CD4-positive, alpha-beta T cell (primary cell): ENCODE results near the gene CDK16. TPM values are rescaled to one million over a fixed set of nuclear protein-coding genes. Genes with fewer than 3 reads are reported as not detected.

Source experiments
- ATAC-seq: fragments of 200-7000 bp; cut with Tn5 transposase; one replicate; pipeline ENCODE4 v1.10.0; 2022; ENCODE audit warnings: mild to moderate bottlenecking; ENCODE audit not compliant: poor library complexity
- CTCF ChIA-PET: fragments of 350-600 bp; sonication (Branson Sonifier 250); formaldehyde crosslinking; loops from one replicate; lab custom pipeline; 2021; ENCODE audit warnings: antibody characterized with exemption, inconsistent platforms; lab: Charles Lee
- POLR2A ChIA-PET: fragments of 350-600 bp; sonication (Branson Sonifier 250); formaldehyde crosslinking; loops from one replicate; lab custom pipeline; 2021; ENCODE audit warnings: antibody characterized with exemption, inconsistent platforms; lab: Charles Lee
- DNase-seq, 14 experiments: peaks; one replicate each; pipeline ENCODE4 v3.0.0-alpha.2; 2013 to 2020; ENCODE audit warnings: mixed read lengths in 2 of 14
- H3K27ac ChIP-seq, 2 donors: one replicate each; pipeline versions ENCODE4 v1.5.1 to v1.7.0; 2013; ENCODE audit warnings: low read length in 2 of 2, low read depth in 1 of 2, mild to moderate bottlenecking in 1 of 2
- H3K27me3 ChIP-seq, 2 experiments: 1 replicate in 1 of 2; 2 replicates in 1 of 2; pipeline versions ENCODE4 v1.6.1 to v1.7.0; 2013; ENCODE audit warnings: low read length in 2 of 2, control low read depth in 1 of 2, mild to moderate bottlenecking in 1 of 2, moderate library complexity in 1 of 2; ENCODE audit not compliant: insufficient read depth in 2 of 2, control insufficient read depth in 1 of 2
- H3K36me3 ChIP-seq: one replicate; pipeline ENCODE4 v1.6.1; 2013; ENCODE audit warnings: low read length, control low read depth; ENCODE audit not compliant: insufficient read depth
- H3K4me1 ChIP-seq: one replicate; pipeline ENCODE4 v1.6.1; 2013; ENCODE audit warnings: low read length, control low read depth; ENCODE audit not compliant: insufficient read depth
- H3K4me3 ChIP-seq: one replicate; pipeline ENCODE4 v1.5.1; 2013; ENCODE audit warnings: mild to moderate bottlenecking, low read length, moderate library complexity
- H3K9me3 ChIP-seq, 2 experiments: 1 replicate in 1 of 2; 2 replicates in 1 of 2; pipeline versions ENCODE4 v1.6.1 to v1.7.0; 2013; ENCODE audit warnings: low read length in 2 of 2, mild to moderate bottlenecking in 2 of 2, control low read depth in 1 of 2, moderate library complexity in 1 of 2; ENCODE audit not compliant: control insufficient read depth in 1 of 2, insufficient read depth in 1 of 2
- H3K27ac Mint-ChIP-seq: one replicate; pipeline ENCODE4 v1.8.0; 2020; ENCODE audit warnings: mixed read lengths
- H3K27me3 Mint-ChIP-seq: one replicate; pipeline ENCODE4 v1.8.0; 2021; ENCODE audit warnings: mixed read lengths
- H3K36me3 Mint-ChIP-seq: one replicate; pipeline ENCODE4 v1.8.0; 2021; ENCODE audit warnings: low read depth, mixed read lengths
- H3K4me1 Mint-ChIP-seq: one replicate; pipeline ENCODE4 v1.8.0; 2021; ENCODE audit warnings: low read depth, mixed read lengths
- H3K4me3 Mint-ChIP-seq: one replicate; pipeline ENCODE4 v1.8.0; 2020; ENCODE audit warnings: mild to moderate bottlenecking, mixed read lengths
- H3K9me3 Mint-ChIP-seq: one replicate; pipeline ENCODE4 v1.8.0; 2020; ENCODE audit warnings: mixed read lengths
- CTCF ChIP-seq: fragments of 200-600 bp; IDR thresholded peaks from one replicate; pipeline ENCODE4 v1.8.0; 2022; ENCODE audit warnings: antibody characterized with exemption, mild to moderate bottlenecking
- intact Hi-C, 2 experiments: fragments of 100-400 bp; cut with DNase I in 1 of 2; cut with micrococcal nuclease in 1 of 2; formaldehyde crosslinking; loops; one replicate each; pipeline versions ENCODE4 v1.15.1 to v1.9.0; 2023 to 2025; cut with DNase I, micrococcal nuclease
- total RNA-seq, 174 experiments: library from RNA in 2 of 174; stranded (reverse) in 2 of 174; gene quantifications; one replicate each; pipeline ENCODE4 v1.2.3 and lab custom pipeline; 2021 to 2026

The CDK16 gene
- total RNA-seq, 2 experiments from 2014 or later = 182 to 190 TPM

GRCh38 chrX:47178337-47178736, 40.1 kb upstream of the CDK16 start:
- intact Hi-C loops = no loop called here
- H3K4me3 Mint-ChIP-seq = no peak overlapping the region
- TF ChIP-seq CTCF = no peak
- no peak overlapping the region for H3K4me3 ChIP-seq
- no peaks in the 10 kb centered on the region for H3K9me3 Mint-ChIP-seq
- no peak for DNase-seq
- peaks cover 83% of the 10 kb centered on the region for H3K36me3 ChIP-seq
- ChIA-PET CTCF (no interaction called here), POLR2A (no interaction called here)
- H3K4me1 Mint-ChIP-seq = no peaks in the 10 kb centered on the region
- no peaks in the 10 kb centered on the region for H3K4me1 ChIP-seq
- peaks cover 56% of the 10 kb centered on the region for H3K36me3 Mint-ChIP-seq
- H3K9me3 ChIP-seq = no peaks in the 10 kb centered on the region
- no peaks in the 10 kb centered on the region for H3K27me3 Mint-ChIP-seq
- H3K27me3 ChIP-seq = no peaks in the 10 kb centered on the region
- no peak overlapping the region for H3K27ac ChIP-seq
- ATAC-seq = no peak
- H3K27ac Mint-ChIP-seq = no peak overlapping the region

GRCh38 chrX:47179221-47179927, 39.1 kb upstream of the CDK16 start:
- peaks cover 53% of the 10 kb centered on the region for H3K36me3 Mint-ChIP-seq
- no peak for ATAC-seq
- H3K27me3 ChIP-seq = no peaks in the 10 kb centered on the region
- H3K9me3 Mint-ChIP-seq = no peaks in the 10 kb centered on the region
- DNase-seq = no peak
- H3K4me1 Mint-ChIP-seq = no peaks in the 10 kb centered on the region
- H3K36me3 ChIP-seq = peaks cover 78% of the 10 kb centered on the region
- H3K27ac Mint-ChIP-seq = no peak overlapping the region
- H3K4me3 Mint-ChIP-seq = no peak overlapping the region
- CTCF ChIA-PET = no interaction called here
- H3K27me3 Mint-ChIP-seq = no peaks in the 10 kb centered on the region
- no peaks in the 10 kb centered on the region for H3K4me1 ChIP-seq
- no peak overlapping the region for H3K4me3 ChIP-seq
- H3K27ac ChIP-seq = no peak overlapping the region
- POLR2A ChIA-PET = no interaction called here
- no peaks in the 10 kb centered on the region for H3K9me3 ChIP-seq
- intact Hi-C loops = no loop called here
- TF ChIP-seq CTCF = no peak

- Mint-ChIP-seq H3K27me3 (no peaks in the 10 kb centered on the region), H3K36me3 (peaks cover 58% of the 10 kb centered on the region), H3K9me3 (no peaks in the 10 kb centered on the region), H3K4me1 (no peaks in the 10 kb centered on the region), H3K27ac (no peak overlapping the region), H3K4me3 (no peak overlapping the region)
- peaks cover 78% of the 10 kb centered on the region for H3K36me3 ChIP-seq
- no peaks in the 10 kb centered on the region for H3K4me1 ChIP-seq
- no peak for ATAC-seq
- POLR2A ChIA-PET = no interaction called here
- no peaks in the 10 kb centered on the region for H3K27me3 ChIP-seq
- H3K27ac ChIP-seq = no peak overlapping the region
- no peak for TF ChIP-seq CTCF
- no peaks in the 10 kb centered on the region for H3K9me3 ChIP-seq
- no peak overlapping the region for H3K4me3 ChIP-seq
- intact Hi-C loops = no loop called here
- no peak for DNase-seq
- CTCF ChIA-PET = no interaction called here
Measured at GRCh38 chrX:47179928-47180255, 38.6 kb upstream of the CDK16 start.
